Stimulated activated CD8-positive, alpha-beta memory T cell treated with anti-CD3 and anti-CD28 coated beads, Interleukin-7, amount 100 ng/mL, for 48 hours (primary cell): Measurements from ENCODE around the gene C20orf96.

Experiments
- DNase-seq, 2 donors: peaks; one replicate each; pipeline ENCODE4 v3.0.0-alpha.2; 2020; ENCODE audit warnings: low read depth in 1 of 2; ENCODE audit errors: extremely low read depth in 1 of 2

C20orf96 gene

DNA sequence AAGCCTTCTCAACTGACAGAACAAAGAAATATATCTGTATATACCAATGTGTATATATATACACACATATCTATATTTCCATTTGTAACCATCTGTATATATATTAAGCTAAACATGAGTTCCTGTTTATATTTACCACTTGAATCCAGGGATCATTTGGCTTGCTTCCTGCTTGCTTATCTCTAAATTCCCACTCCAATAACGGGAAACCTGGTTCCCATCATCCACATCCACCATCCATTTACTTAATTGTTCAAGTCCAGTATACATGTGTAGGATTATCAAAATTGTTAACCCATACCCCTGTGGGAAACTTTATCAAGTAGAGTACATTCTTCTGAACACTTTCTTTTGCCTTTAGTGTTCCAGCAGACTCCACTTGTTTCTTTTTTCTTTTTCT, 22.3 kb upstream of the C20orf96 start:
- DNase-seq: no peak

DNA sequence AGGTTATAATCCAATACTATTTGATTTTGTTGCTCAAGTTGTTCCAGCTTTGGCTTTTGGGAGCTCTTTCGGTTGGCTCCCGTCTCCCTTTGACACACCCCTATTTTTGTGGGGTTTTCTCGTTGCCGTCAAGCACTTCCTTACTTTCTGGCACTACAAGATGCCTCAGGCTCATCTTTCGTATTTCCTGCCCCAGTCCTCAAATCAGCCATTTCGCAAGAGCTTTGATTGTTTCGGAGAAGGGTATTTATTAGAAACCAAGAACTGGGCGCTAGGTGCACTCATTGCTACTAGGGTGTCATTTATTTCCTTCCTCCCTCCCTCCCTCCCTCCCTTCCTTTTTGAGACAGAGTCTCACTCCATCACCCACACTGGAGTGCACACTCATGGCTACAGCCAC, 21.5 kb upstream of the C20orf96 start:
- DNase-seq: no peak

DNA sequence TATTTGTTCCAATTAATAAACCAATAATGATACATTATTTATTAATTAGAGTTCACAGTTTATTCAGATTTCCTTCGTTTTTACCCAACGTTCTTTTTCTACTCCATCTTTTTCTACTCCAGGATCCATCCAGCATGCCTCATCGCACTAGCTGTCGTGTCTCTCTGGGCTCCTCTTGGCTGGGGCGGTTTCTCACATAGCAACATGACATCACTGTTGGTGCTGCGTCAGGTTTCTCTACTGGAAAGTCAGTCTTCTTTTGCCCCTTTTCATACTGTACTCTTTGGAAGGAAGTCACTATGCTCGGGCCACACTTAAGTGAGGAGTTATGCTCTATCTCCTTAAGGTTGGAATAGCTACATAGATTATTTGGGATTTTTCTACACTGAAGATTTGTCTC, 21.1 kb upstream of the C20orf96 start:
- DNase-seq: no peak

- no peak for DNase-seq
Observed at GRCh38 chr20:310645-311044, 20.1 kb upstream of the C20orf96 start.

DNA sequence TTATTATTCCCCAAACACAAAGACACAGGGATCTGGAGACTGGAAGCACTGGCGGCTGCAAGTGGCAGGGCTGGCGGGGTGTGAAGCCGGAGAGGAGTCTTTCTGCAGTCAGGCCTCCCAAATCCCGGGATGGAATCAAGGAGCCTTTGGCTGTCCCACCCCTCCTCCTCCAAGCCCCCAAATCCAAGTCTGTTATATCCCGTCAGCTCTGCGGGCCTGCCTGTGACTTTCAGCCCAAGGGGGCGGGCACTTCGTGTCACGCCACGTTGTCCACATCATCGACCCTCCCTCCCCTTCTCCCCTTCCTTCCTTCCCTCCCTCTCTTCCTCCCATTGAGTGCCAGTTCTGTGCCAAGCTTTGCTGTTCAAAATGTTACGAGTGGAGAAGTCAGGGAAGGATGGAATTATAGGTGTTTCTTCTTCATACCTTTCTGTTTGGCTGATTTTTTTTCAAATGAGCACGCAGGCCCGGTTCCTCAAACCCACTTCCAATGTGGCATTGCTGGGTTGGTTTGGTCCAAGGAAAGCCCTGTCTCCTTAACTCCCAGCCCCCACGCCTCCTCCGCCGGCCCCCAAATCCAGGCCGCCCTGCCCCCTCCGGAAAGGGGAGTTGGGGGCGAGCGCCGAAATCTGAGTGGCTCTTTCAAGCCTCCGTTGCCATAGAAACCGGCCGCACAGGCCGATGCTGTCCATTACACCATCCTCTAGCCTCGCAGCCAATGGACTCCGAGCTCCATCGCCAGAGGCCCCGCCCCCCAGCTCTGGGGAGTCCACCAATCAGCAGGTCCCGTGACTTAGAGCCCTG, 19.5 kb upstream of the C20orf96 start:
- DNase-seq: peak; percentile 69 to 92

- no peak for DNase-seq
Observed at GRCh38 chr20:309306-309840, 18.8 kb upstream of the C20orf96 start.

GRCh38 chr20:308427-309038, 18.0 kb upstream of the C20orf96 start:
- no peak for DNase-seq

DNA sequence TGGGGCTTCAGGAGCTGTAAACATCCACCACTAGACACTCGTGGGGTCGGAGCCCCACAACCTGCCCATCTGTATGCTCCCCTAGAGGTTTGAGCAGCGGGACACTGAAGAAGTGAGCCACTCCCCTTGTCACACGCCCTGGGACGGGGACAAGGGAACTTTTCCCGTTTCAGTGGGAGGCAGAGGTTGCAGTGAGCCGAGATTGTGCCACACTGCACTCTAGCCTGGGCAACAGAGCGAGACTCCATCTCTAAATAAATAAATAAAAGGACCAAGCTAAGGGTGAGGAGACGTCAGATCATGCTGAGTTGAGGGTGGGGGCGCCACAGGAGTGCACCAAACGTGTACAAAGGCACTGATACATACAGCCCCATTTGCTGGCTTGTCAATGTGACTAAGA, 15.2 kb upstream of the C20orf96 start:
- DNase-seq: no peak

DNA sequence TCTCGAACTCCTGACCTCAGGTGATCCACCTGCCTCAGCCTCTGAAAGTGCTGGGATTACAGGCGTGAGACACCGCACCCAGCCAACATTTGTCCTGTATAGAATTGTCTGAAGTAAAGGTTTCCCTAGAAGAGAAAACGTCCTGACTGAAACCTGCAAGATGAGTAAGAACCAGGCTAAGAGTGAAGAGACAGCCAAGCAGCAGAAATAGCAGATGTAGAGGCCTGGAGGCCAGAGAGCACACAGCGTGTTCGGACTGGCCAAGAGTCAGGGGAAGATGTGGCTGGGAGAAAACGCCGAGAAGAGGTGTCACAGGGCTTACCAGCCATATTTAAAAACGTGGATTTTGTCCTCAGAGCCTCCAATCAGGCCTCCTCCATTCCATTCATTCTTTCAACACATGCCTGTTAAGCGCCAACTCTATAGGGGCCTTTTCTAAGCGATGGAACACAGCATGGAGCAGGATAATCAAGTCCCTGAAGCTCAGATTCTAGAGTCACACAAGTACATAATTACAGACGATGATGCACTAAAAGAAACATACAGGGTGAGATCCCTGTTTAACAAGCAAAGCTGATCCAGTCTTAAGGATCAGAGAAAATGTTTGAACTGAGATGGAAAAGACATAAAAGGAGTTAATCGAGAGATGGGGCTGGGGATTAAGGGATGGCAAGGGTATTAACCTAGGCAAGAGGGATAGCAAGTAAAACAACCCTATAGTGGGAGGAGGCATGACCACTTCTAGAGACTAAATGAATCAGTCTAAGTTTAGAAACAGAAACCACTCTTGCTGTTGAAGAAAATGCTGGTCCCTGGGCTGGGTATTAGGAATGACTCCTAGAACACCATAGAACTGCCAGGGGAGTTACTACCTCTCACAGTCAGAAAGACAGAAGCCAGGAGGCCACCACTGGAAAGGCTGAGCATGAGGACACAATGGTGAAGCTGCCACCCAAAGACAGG, 11.6 kb upstream of the C20orf96 start:
- DNase-seq: no peak

- DNase-seq: no peak
Observed at GRCh38 chr20:300345-300990, 9.9 kb upstream of the C20orf96 start.

DNA sequence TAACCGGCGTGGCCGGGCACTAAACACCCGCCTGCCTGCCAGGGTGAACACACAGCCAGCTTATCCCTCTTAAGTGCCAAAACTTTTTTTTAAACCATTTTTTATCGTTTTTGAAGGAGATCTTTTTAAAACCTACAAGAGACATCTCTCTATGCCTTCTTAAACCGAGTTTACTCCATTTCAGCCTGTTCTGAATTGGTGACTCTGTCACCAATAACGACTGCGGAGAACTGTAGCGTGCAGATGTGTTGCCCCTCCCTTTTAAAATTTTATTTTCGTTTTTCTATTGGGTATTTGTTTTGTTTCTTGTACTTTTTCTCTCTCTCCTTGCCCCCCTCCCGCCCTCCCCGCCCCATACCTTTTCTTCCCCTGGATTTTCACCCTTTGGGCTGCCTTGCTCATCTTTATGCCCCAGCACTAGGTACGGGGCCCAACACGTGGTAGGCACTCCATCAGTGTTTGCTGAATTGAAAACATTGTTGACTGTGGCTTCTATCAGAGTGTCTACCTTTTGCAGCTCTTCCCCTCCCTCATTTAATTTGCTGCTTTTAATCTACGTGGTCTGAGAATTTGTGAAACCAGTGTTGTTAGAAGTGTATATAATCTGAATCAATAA, 8.3 kb upstream of the C20orf96 start:
- DNase-seq: no peak

DNA sequence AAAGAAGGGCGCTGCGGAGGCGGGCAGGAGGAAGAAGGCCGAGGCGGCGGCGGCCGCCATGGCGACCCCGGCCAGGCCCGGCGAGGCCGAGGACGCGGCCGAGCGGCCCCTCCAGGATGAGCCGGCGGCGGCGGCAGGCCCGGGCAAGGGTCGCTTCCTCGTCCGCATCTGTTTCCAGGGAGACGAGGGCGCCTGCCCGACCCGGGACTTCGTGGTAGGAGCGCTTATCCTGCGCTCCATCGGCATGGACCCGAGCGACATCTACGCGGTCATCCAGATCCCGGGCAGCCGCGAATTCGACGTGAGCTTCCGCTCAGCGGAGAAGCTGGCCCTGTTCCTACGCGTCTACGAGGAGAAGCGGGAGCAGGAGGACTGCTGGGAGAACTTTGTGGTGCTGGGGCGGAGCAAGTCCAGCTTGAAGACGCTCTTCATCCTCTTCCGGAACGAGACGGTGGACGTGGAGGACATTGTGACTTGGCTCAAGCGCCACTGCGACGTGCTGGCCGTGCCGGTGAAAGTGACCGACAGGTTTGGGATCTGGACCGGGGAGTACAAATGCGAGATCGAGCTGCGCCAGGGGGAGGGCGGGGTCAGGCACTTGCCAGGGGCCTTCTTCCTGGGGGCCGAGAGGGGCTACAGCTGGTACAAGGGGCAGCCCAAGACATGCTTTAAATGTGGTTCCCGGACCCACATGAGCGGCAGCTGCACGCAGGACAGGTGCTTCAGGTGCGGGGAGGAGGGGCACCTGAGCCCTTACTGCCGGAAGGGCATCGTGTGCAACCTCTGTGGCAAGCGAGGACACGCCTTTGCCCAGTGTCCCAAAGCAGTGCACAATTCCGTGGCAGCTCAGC, 7.6 kb upstream of the C20orf96 start:
- peak; percentile 19 to 28 for DNase-seq

DNA sequence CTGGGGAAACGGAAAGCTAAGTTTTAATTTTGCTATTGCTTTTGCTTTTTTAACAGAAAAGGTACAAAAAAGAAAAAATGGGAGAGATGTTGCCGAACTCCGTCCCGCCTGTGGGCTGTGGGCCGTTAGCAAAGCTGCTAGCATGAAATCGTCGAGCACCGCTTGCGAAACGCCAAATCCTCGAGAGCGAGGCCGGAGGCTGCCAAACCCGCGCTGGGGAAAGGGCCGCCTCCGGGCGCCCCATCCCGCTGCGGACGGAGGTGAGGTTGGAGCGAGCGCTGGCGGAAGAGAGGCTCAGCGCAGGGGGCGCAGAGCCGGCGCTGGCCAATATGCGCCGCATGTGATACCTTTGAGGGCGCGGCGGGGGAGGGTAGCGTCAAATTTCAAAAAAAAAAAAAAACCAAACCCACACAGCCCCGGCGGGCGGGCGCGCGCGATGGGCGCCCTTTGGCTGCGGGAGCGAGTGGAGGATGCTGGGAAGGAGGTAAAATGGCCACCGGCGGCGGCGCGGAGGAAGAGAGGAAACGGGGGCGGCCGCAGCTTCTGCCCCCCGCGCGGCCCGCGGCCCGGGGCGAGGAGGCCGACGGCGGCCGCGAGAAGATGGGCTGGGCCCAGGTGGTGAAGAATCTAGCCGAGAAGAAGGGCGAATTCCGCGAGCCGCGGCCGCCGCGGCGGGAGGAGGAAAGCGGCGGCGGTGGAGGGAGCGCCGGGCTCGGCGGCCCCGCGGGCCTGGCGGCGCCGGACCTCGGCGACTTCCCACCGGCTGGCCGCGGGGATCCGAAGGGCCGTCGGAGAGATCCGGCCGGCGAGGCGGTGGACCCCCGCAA, 6.8 kb upstream of the C20orf96 start, which contains the start of gene ZCCHC3:
Gene ZCCHC3 (plus strand): TSS at position 473 of the 827 bp plus-strand sequence. CDS start 17 bp downstream, at position 490.
- peak; percentile 70 to 75 for DNase-seq

DNA sequence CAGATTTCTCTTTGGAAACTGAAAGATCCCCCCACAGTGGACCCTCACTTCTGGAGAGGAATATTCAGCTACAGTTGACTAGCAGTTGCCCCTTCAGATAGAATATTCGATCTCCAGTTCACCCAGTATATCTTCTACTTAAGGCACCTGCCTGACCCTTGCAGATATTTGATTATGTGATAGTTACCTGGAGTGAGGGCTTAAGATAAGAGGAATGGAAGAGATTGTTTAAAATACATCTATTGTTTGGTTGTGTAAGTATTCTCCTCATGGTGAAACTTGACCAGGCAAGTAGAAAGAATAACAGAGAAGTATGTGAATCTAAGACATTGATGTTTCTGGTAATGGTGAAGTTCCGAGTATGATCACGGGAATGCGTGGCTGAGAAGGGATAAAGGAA, 5.3 kb upstream of the C20orf96 start:
- DNase-seq: no peak

- no peak for DNase-seq
Observed at GRCh38 chr20:294602-295001, 4.1 kb upstream of the C20orf96 start.

DNA sequence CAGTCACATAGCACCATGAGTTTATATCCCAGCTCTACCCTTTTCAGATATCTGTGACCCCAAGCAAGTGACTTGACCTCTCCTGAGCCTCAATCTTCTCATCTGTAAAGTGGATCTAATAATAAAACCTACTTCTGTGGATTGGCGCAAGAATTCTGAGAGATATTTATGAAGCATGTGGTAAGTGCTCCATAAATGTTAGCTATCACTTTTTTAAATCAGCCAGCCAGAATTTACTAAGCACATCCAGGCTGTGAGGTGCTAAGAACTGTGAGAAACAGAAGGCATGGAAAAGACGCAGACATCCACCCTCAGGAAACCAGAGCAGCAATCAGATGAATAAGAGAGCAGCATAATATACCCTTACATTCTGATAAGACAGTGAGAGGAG, 862 bp downstream of the C20orf96 start:
- DNase-seq: no peak

GRCh38 chr20:288956-289692, 1.4 kb downstream of the C20orf96 start:
- DNase-seq: no peak

DNA sequence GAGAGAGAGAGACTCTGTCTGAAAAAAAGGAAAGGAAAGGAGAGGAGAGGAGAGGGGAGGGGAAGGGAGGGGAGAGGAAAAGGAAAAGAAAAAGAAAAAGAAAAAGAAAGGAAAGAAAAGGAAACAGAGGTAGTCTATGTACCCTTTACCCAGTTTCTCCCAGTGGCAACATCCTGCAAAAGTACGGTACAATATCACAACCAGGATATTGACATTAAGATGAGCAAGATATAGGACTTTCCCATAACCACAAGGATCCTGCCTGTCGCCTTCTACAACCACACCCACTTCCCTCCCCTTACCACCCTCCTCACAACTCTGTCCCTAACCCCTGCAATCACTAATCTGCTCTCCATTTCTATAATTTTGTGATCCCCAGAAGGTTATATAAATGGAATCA, 4.0 kb downstream of the C20orf96 start:
- no peak for DNase-seq
